ENCODE data around the gene DCUN1D3. TPM values are rescaled to one million over a fixed set of nuclear protein-coding genes. Genes with fewer than 3 reads are reported as not detected.

Gene DCUN1D3
- total and polyA plus RNA-seq, 2 donors (not counting 3 experiments of a cell fraction or from before 2014, with no cell fraction given), result 10.4 to 35.0 TPM

- H3K9ac ChIP-seq (replicated peaks; ENCODE audit: extremely low read depth, insufficient read depth, low read length), result no peak overlapping the region
- CTCF ChIA-PET, result interaction anchor here (0.7 to 2.9 kb wide), 13 partner anchors 10 to 230 kb away, joined by 3 to 11 read pairs (median 4); no protein-coding TSS in a partner anchor
- TF ChIP-seq CTCF (IDR thresholded peaks at IDR 0.05; ENCODE audit: extremely low read depth in 1 of 2, insufficient read depth in 1 of 2, low read depth in 1 of 2, low read length in 2 of 2), result no peak
- no peak for TF ChIP-seq FOS (IDR thresholded peaks at IDR 0.05; ENCODE audit: borderline replicate concordance, insufficient read depth, low read length)
- no peak for TF ChIP-seq MYC (IDR thresholded peaks at IDR 0.05; ENCODE audit: low read depth, low read length)
- TF ChIP-seq EZH2 (IDR thresholded peaks at IDR 0.05; ENCODE audit: borderline replicate concordance, low read depth, low read length, severe bottlenecking), result no peak
- TF ChIP-seq MAX (IDR thresholded peaks at IDR 0.05; ENCODE audit: insufficient read depth, insufficient read length), result no peak
- peak overlapping the region; percentile 66 for H3K27ac ChIP-seq (ENCODE audit: insufficient read depth, low read depth, low read length)
- H3K9me1 ChIP-seq (replicated peaks; ENCODE audit: control insufficient read depth, extremely low read depth, insufficient read depth, low read length), result no peaks in the 10 kb centered on the region
- H3K4me2 ChIP-seq (ENCODE audit: insufficient read depth, low read length), result peak overlapping the region; percentile 30
- H2AFZ ChIP-seq (ENCODE audit: low read depth, low read length), result no peak overlapping the region
- H3K9me3 ChIP-seq (replicated peaks; ENCODE audit: control insufficient read depth, insufficient read depth, low read length), result no peaks in the 10 kb centered on the region
- TSS peak; percentile 7 for BruUV-seq (replicated peaks)
- POLR2A ChIA-PET, result interaction anchor here (0.5 to 1.5 kb wide), 6 partner anchors 15 to 48 kb away, joined by 3 to 5 read pairs (median 3); partner anchors contain the start of genes DCUN1D3, ERI2, LYRM1 and REXO5
- intact Hi-C loops (cut with micrococcal nuclease), result loop anchor here (1.0 to 5.0 kb wide), 5 partner anchors 12 to 423 kb away; partner anchors contain the start of genes CRYM, DCUN1D3 and LYRM1
- H3K36me3 ChIP-seq (ENCODE audit: control insufficient read depth in 2 of 2, extremely low read depth in 1 of 2, insufficient read depth in 2 of 2, low read length in 2 of 2), result peaks cover 10 to 14% of the 10 kb centered on the region in 2 experiments
- DNase-seq (ENCODE audit: low read depth, low spot score) (peak; percentile 63), FAIRE-seq (peak; percentile 90)
- no peak overlapping the region for H3K4me3 ChIP-seq (replicated peaks in 1 of 3; ENCODE audit: insufficient read depth in 1 of 3, low read depth in 1 of 3, low read length in 3 of 3)
- H3K79me2 ChIP-seq (ENCODE audit: control insufficient read depth, insufficient read depth, low read length), result peaks cover 8% of the 10 kb centered on the region
- H3K4me1 ChIP-seq (ENCODE audit: control insufficient read depth, extremely low read depth, insufficient read depth, low read length), result peaks cover 48% of the 10 kb centered on the region
- no peaks in the 10 kb centered on the region for H3K27me3 ChIP-seq (ENCODE audit: control insufficient read depth in 2 of 2, insufficient read depth in 2 of 2, low read length in 2 of 2)
- no peaks in the 10 kb centered on the region for H4K20me1 ChIP-seq (replicated peaks; ENCODE audit: control insufficient read depth, extremely low read depth, insufficient read depth, low read length)
- dilution Hi-C loops (cut with MboI; ENCODE audit: extremely low pct_ligation_motif_present, low sequenced_read_pairs), result no loop called here
These were observed 46.1 kb downstream of the DCUN1D3 start for GRCh38 chr16:20853981-20854620.

All from endothelial cell of umbilical vein (primary cell).